Left kidney (tissue), 8 donors: ENCODE measurements around the gene HTR3C. TPM values are rescaled to one million over a fixed set of nuclear protein-coding genes. Genes with fewer than 3 reads are reported as not detected.
"Not testable (repeated sequence)": the region's sequence is repeated elsewhere in the genome, so short reads cannot be mapped to it uniquely, and the experiment has no call there.

Source experiments
- DNase-seq: peaks from one replicate; pipeline ENCODE4 v3.0.0-alpha.2; 2013
- long read RNA-seq, 8 donors: transcript quantifications; one replicate each; lab custom pipeline, GENCODE V29; 2026
- polyA plus RNA-seq: library from polyadenylated mRNA; unstranded; fragments of 120-200 nt; gene quantifications from one replicate; pipeline ENCODE4 v1.2.1, GENCODE V29; 2013; ENCODE audit not compliant: insufficient read length

HTR3C gene
- polyA plus RNA-seq = not detected
- long read RNA-seq, donor 1 = 0 reads
- long read RNA-seq, donor 2 = 0 reads
- long read RNA-seq, donor 3 = 0 reads
- long read RNA-seq, donor 4 = 0 reads
- long read RNA-seq, donor 5 = 0 reads
- long read RNA-seq, donor 6 = 0 reads
- long read RNA-seq, donor 7 = 0 reads
- long read RNA-seq, donor 8 = 0 reads

- no peak for DNase-seq
Observed at GRCh38 chr3:184052767-184053166, at the start of gene HTR3C. TSS of gene HTR3C (plus strand) at chr3:184053047. CDS start at chr3:184053081, 34 bp downstream.

GRCh38 chr3:184003187-184003967, 49.5 kb upstream of the HTR3C start:
- no peak for DNase-seq

- DNase-seq = no peak
Observed at GRCh38 chr3:184004476-184004875, 48.4 kb upstream of the HTR3C start.

GRCh38 chr3:184005941-184006507, 46.8 kb upstream of the HTR3C start:
- DNase-seq = peak; percentile 68

- DNase-seq = not testable (repeated sequence)
Observed at GRCh38 chr3:184007143-184007813, 45.6 kb upstream of the HTR3C start.

- no peak for DNase-seq
Observed at GRCh38 chr3:184008161-184008560, 44.7 kb upstream of the HTR3C start.

GRCh38 chr3:184011230-184011876, 41.5 kb upstream of the HTR3C start:
- no peak for DNase-seq

GRCh38 chr3:184011937-184012889, 40.6 kb upstream of the HTR3C start:
- DNase-seq = no peak

- no peak for DNase-seq
Observed at GRCh38 chr3:184015381-184016019, 37.3 kb upstream of the HTR3C start.

- no peak for DNase-seq
Observed at GRCh38 chr3:184016169-184016570, 36.7 kb upstream of the HTR3C start.

- peak; percentile 67 for DNase-seq
Observed at GRCh38 chr3:184016811-184017671, 35.8 kb upstream of the HTR3C start.

- peak; percentile 91 for DNase-seq
Observed at GRCh38 chr3:184017672-184018423, 35.0 kb upstream of the HTR3C start, which contains the start of gene ABCC5. TSS of gene ABCC5 (minus strand) at chr3:184017884. CDS start at chr3:184014392, 3,492 bp downstream.

- no peak for DNase-seq
Observed at GRCh38 chr3:184018424-184018973, 34.3 kb upstream of the HTR3C start.

GRCh38 chr3:184022323-184022722, 30.5 kb upstream of the HTR3C start:
- DNase-seq = no peak

- DNase-seq = not testable (repeated sequence)
Observed at GRCh38 chr3:184025256-184025655, 27.6 kb upstream of the HTR3C start.

GRCh38 chr3:184028275-184028890, 24.5 kb upstream of the HTR3C start:
- DNase-seq = not testable (repeated sequence)

GRCh38 chr3:184029443-184029842, 23.4 kb upstream of the HTR3C start:
- no peak for DNase-seq

- no peak for DNase-seq
Observed at GRCh38 chr3:184030536-184030935, 22.3 kb upstream of the HTR3C start.
